HG03139 (cell line): ENCODE results near the gene LSM6.
A peak's percentile ranks its signal among the peaks of the same experiment; 100 is the strongest.

ENCODE experiments used
- ATAC-seq: cut with Tn5 transposase; IDR thresholded peaks from one replicate; pipeline ENCODE4 v1.9.1; 2021; ENCODE audit not compliant: unreplicated experiment

The LSM6 gene

GRCh38 chr4:146175541-146176453 is at the start of gene LSM6:
LSM6 (plus strand) TSS chr4:146175718; CDS start chr4:146182922, 7,204 bp downstream.
- ATAC-seq, result peak; percentile 95

- ATAC-seq, result peak; percentile 96
Observed at GRCh38 chr4:146132445-146132844, 43.1 kb upstream of the LSM6 start.

- ATAC-seq, result no peak
Observed at GRCh38 chr4:146134761-146135445, 40.6 kb upstream of the LSM6 start.

GRCh38 chr4:146135941-146136340 is 39.6 kb upstream of the LSM6 start:
- no peak for ATAC-seq

GRCh38 chr4:146142768-146143167 is 32.8 kb upstream of the LSM6 start:
- no peak for ATAC-seq

GRCh38 chr4:146143888-146144287 is 31.6 kb upstream of the LSM6 start:
- no peak for ATAC-seq

GRCh38 chr4:146146918-146147317 is 28.6 kb upstream of the LSM6 start:
- ATAC-seq, result no peak

GRCh38 chr4:146148021-146148420 is 27.5 kb upstream of the LSM6 start:
- no peak for ATAC-seq

- no peak for ATAC-seq
Observed at GRCh38 chr4:146154057-146154456, 21.5 kb upstream of the LSM6 start.

GRCh38 chr4:146155152-146155724 is 20.3 kb upstream of the LSM6 start:
- no peak for ATAC-seq

GRCh38 chr4:146158036-146158745 is 17.3 kb upstream of the LSM6 start:
- no peak for ATAC-seq

GRCh38 chr4:146159384-146160058 is 16.0 kb upstream of the LSM6 start:
- ATAC-seq, result peak; percentile 66

- no peak for ATAC-seq
Observed at GRCh38 chr4:146161243-146161642, 14.3 kb upstream of the LSM6 start.

- no peak for ATAC-seq
Observed at GRCh38 chr4:146165221-146165620, 10.3 kb upstream of the LSM6 start.

GRCh38 chr4:146165840-146166239 is 9.7 kb upstream of the LSM6 start:
- no peak for ATAC-seq

- no peak for ATAC-seq
Observed at GRCh38 chr4:146170149-146170548, 5.4 kb upstream of the LSM6 start.

GRCh38 chr4:146176891-146177290 is 1.4 kb downstream of the LSM6 start:
- no peak for ATAC-seq

GRCh38 chr4:146178126-146178525 is 2.6 kb downstream of the LSM6 start:
- no peak for ATAC-seq

- no peak for ATAC-seq
Observed at GRCh38 chr4:146179784-146180370, 4.4 kb downstream of the LSM6 start.

GRCh38 chr4:146182443-146182842 is 6.9 kb downstream of the LSM6 start:
- no peak for ATAC-seq
